Hair follicle dermal papilla cell (primary cell): ENCODE data around the gene NKX2-2. TPM values are rescaled to one million over a fixed set of nuclear protein-coding genes. Genes with fewer than 3 reads are reported as not detected.

Experiments used
- total RNA-seq: library from RNA; depleted of rRNA; stranded (reverse); fragments of >200 nt; gene quantifications from 2 replicates; pipeline ENCODE4 v1.2.3, GENCODE V29; 2012

The NKX2-2 gene
- total RNA-seq = not detected in 2 replicates

GRCh38 chr20:21513881-21514540 lies at the start of gene NKX2-2:
Gene NKX2-2 (minus strand): TSS chr20:21514064. CDS start chr20:21513669, 395 bp downstream.

Other genes starting within 250 kb of the NKX2-2 start
- 77.6 and 84.7 TPM in 2 replicates for gene XRN2, start 210.7 kb downstream of the NKX2-2 start, total RNA-seq
- gene NKX2-4, start 116.5 kb downstream of the NKX2-2 start, total RNA-seq = not detected in 2 replicates
- gene PAX1, start 191.6 kb upstream of the NKX2-2 start, total RNA-seq = 0.32 and 0.49 TPM in 2 replicates